NCI-H510A treated with DMSO at 0.1 percent for 48 hours (cell line): ENCODE data around the gene CMSS1.
A peak's percentile ranks its signal among the peaks of the same experiment; 100 is the strongest.

Experiments used
- DNase-seq: peaks from one replicate; lab custom pipeline; 2025; lab: John Stamatoyannopoulos, UW

The CMSS1 gene

DNA sequence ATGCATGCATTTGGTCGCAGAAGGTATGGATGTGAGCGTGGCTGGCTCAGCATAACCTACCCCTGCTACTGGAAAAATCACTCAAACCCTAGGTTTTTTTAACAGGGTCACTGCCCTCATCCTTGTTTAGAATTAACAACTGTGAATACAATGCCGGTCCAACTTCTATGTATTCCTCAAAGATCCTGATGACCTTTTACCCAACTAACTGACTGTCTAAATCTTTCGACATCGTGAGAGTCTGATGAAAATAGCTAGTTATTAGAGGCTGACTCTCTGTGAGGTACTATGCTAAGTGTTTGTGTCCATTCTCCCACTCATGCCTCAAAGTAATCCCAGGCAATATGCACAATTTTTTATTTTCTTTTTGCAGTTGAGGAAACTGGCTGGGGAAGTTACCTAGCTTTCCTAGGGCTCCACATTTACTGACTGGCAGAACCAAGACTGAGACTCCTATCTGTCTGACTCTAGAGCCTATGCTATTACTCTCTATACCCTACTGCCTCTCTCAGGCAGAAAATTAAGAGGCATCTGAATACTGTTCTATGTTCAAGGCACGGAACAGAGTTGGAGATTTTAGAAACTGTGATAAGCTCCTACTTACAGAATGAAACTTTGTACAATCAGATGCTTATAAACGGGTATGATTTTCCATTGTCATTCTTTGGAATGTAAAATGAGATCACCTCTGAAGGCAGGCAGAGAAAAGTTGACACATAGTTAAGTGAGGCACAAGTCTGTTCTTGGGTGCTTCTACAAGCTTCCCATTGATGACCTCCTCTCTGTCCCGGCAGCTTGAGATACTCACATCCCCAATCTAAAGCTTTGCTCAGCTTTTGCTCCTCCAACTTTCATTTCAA lies 240.3 kb downstream of the CMSS1 start:
- DNase-seq = no peak

- no peak for DNase-seq
Measured at GRCh38 chr3:100059472-100059871, 241.8 kb downstream of the CMSS1 start.

DNA sequence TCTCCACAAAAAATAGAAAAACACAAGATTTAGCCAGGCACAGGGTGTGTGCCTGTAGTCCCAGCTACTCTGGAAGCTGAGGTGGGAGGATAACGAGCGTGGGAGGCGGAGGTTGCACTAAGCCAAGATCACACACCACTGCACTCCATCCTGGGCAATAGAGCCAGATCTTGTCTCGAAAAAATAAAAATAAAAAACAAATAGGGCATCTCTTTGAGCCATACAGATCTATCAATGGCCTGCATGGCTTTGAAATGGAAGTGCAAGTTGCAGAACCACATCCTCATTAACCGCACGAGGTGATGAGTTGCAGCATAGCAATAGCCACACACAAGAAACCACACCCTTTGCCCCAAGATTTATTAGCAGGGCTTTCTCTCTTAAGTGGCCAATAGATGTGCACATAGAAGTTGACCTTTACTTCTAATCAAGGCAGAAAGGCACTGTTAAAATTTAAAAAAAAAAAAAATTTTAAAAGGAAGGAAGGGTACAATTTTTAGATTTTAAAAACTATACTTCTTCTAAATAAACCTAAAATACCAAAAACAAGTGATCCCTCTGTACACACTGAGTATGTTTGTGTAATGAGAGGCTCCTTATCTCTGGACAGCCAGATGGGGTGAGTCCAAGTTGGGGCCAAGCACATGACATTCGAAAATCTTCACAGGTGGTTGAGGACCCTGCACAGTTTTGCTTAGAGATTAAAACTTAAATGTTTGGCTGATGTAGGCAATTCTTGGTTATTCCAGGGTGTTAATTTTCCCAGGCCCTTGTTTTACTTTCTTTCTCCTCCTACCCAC lies 243.2 kb downstream of the CMSS1 start:
- no peak for DNase-seq

- DNase-seq = no peak
Measured at GRCh38 chr3:100062665-100063064, 245.0 kb downstream of the CMSS1 start.

DNA sequence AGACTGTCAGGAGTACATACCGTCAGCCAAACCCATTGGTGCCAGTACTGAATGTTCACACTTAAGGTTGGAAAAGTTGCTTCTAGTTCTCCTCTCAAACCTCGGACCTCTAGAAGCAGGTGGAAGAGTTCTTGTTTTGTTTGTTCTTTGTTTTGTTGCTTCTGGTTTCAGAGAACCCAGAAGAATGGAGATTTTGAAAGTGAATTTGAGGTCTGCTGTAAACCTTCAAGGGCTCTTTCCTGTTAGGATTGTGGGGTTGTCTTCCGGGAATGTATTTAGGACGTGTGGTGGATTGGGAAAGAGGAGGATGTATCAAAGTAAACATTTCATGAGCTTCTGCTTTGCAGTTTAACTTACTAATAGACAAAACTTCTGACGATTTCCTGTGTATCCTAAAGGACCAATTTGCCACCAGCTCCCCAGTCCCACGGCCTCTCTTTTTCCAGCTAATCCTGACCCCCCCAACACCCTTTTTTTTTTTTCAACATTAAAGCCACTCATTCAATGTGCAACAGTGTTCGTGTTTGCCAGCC lies 246.3 kb downstream of the CMSS1 start:
- no peak for DNase-seq

GRCh38 chr3:100067589-100067988 lies 249.9 kb downstream of the CMSS1 start:
- no peak for DNase-seq

DNA sequence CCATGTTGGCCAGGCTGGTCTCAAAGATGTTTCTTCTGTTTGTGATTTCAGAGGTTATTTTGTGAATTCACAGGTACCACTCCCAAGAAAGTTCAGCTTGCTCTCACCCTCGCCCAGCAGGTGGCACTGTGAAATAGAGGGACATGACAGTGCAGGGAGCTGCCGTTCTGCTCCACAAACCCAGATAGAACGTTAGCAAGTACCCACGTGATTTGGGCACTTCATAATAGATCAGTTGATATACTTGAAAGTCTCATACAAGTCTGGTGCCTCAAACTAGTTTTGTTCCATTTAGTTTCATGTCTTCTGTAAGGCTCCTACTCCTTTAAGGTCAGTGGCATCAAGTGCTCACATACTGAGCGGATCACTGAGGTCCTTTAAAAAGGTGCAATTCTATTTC lies 251.2 kb downstream of the CMSS1 start:
- peak; percentile 13 for DNase-seq

GRCh38 chr3:100069472-100069871 lies 251.8 kb downstream of the CMSS1 start:
- DNase-seq = no peak

GRCh38 chr3:100072326-100073048 lies 254.8 kb downstream of the CMSS1 start:
- DNase-seq = no peak

- DNase-seq = no peak
Measured at GRCh38 chr3:100073049-100073713, 255.5 kb downstream of the CMSS1 start.

DNA sequence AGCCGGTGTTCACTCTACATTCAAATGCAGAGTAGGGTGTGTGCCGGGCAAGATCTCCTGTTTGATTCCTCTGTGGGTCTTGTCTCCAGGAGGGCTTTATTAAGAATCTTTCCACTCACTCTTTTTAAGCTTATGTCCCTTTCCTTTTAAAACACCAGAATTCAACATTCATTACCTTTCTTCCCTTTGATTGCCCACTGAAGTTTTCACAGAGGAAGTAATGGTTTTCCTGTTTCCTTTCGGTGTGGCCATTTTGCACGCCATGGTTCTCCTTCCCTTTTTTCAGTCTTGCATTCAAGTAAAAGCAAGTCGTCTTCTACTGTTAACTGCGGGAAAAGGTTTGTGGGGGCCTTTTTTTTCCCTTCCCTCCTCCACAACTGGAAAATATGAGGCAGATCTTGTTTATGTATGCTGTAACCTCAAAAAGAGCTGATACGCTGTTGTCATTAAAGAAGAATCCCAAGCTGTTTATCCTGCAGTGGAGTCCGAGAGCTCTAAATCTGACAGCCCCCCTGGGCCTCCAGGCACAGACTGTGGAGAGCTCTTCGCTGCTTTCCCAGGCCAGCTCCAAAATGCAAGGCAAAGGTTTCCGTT lies 256.1 kb downstream of the CMSS1 start:
- no peak for DNase-seq

DNA sequence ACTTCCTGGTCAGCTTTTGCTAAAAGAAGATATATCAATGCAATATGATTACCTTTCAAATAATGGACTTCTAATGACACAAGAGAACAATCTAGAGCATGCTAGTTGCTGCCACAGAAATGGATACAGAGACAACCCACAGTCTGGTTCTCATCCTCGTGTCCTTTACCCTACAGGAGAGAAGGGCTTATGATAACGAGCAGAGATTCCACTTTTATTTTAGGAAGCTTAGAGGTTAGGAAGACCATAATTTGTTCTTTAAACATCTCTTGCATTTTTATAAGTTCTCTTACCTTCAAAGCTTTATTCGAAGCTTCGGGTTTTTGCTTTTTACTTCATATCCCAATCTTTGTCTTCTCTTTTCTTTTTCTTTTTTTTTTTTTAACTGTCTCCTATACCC lies 257.5 kb downstream of the CMSS1 start:
- DNase-seq = no peak

DNA sequence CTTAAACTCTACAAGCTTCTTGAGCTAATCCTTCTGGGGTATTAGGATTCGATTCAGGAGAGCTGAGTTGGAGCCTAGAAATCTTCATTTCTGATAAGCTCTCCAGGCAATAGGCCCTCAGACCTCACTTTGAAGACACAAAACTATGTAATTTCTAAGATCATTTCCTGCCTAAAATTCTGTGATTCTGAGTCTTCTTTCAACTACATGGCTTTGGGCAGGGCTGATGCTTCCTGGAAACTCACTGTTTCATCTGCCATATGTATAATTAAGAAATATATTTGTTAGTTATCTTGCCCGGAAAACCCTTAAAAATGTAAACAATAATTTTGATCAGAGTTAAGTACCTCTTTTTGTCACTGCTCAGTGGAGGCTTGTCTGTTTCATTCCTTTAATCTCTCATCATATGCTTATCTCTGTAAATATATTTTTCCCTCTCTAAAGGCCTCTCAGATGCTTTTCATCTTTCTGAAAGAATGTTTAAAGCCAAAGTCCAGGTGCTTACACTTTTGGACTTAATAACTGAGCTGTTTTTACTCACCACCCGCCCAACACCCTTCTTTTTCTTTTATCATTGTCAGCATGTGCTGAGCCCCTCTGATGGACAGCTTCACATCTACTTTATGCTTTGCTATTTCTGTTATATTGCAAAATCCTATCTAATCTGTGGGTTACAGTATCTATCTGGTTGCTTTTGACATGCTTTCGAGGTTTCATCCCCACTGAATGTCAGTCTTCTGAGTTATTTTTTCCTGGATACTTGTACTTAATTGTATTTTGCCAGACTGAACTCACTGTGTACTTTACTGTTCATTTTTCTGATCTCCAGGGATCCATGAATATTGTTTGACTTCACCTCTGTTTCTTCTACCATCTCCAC lies 258.4 kb downstream of the CMSS1 start:
- DNase-seq = no peak

- DNase-seq = no peak
Measured at GRCh38 chr3:100076731-100077529, 259.3 kb downstream of the CMSS1 start.

- DNase-seq = no peak
Measured at GRCh38 chr3:100079328-100079727, 261.7 kb downstream of the CMSS1 start.

- DNase-seq = no peak
Measured at GRCh38 chr3:100080573-100080972, 262.9 kb downstream of the CMSS1 start.

DNA sequence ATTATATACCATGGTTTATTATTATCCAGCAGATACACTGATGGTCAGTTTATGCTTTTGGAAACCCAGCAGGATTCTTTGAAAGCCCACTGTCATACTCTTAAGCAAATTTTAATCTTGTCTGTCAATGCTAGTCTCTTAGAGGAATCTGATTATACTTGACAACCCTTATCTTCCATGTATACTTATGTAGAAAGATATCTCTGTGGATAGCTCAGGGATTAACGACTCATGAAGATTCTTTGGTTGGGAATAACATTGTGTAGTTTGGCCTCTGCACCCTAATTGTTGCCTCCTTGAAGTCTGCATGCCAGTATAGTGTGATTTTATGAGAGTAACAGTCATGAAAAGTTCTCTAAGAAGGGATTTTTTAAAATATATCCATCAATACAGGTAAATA lies 263.6 kb downstream of the CMSS1 start:
- no peak for DNase-seq

DNA sequence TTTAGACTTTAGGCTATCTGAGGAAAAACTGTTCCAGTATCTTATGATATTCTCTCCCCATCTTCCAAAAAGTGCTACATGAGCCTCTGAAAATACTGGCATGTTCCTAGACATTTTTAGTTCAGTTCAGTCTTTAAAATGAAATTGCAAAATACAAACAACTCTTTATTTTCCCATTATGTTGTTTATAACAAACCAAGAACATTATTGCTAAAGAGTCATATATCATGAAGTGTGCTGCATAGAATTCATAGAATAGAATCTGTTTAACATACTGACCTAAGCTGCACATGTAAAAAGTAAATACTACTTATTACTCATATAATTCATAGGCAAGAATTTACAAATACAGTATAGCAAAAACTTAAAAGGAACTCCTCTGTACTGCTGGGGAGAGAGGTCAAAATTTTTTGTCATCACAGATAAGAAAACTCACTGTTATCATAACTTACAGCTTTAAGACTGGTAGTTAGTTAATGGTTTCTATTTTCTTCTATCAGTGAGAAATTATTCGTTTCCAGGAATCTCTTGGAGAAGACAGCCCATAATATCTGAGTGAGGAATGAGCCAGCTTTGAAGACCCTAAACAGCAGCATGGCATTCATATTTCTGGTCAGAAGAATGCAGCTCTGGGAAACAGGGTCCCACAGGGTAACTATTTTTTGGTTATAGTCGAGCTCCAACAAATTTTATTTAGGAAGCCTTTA lies 264.5 kb downstream of the CMSS1 start:
- no peak for DNase-seq

DNA sequence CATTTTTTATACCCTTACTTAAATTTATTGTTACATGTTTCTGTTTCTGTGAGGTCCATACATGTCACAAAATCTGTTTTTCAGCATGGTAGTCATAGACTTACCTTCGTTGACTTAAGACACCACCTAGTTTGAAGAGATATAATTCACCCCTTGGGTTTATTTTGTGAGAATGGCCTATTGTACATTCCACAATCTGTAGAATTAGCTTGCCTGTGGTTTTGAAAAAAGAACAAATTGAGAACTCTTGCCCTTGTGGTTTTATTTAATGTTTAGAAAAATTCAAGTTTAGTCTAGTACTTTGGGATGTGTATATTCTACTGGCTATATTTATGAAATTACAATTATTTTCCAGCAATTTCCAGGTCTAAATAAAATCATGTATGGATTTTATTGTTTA lies 265.1 kb downstream of the CMSS1 start:
- DNase-seq = no peak
